A673 (cell line): ENCODE measurements around the gene NFIC. TPM values are rescaled to one million over a fixed set of nuclear protein-coding genes. Genes with fewer than 3 reads are reported as not detected.

Experiments
- BruUV-seq: library from RNA; stranded (reverse); fragments of 400-500 nt; replicated peaks from 2 replicates; lab custom pipeline; 2021; lab: Mats Ljungman, UMichigan
- CTCF ChIA-PET: fragments of 300-600 bp; sonication (Branson Sonifier 250); formaldehyde crosslinking; loops from one replicate; lab custom pipeline; 2022; ENCODE audit warnings: antibody characterized with exemption; lab: Charles Lee
- POLR2A ChIA-PET: fragments of 300-600 bp; sonication (Branson Sonifier 250); formaldehyde crosslinking; loops from one replicate; lab custom pipeline; 2022; ENCODE audit warnings: antibody characterized with exemption; ENCODE audit not compliant: low non-redundant PET; lab: Charles Lee
- DNase-seq: peaks from one replicate; pipeline ENCODE4 v3.0.0-alpha.2; 2015; ENCODE audit warnings: low spot score
- H3K27ac ChIP-seq: fragments of 200-600 bp; sonication (generic); 2 replicates; pipeline ENCODE4 v1.5.1; 2016; ENCODE audit warnings: mixed run types, low read depth, mild to moderate bottlenecking, mixed read lengths, antibody characterized with exemption, low read length; ENCODE audit not compliant: poor library complexity, severe bottlenecking
- H3K27me3 ChIP-seq: fragments of 200-600 bp; sonication (generic); replicated peaks from 2 replicates; pipeline ENCODE4 v1.6.1; 2017; ENCODE audit warnings: mixed run types, low read depth, mild to moderate bottlenecking, mixed read lengths, antibody characterized with exemption, low read length; ENCODE audit not compliant: insufficient read depth, poor library complexity
- H3K36me3 ChIP-seq: fragments of 200-600 bp; sonication (generic); 2 replicates; pipeline ENCODE4 v1.6.1; 2016; ENCODE audit warnings: mixed run types, mild to moderate bottlenecking, mixed read lengths, antibody characterized with exemption, low read length; ENCODE audit not compliant: insufficient read depth, poor library complexity, severe bottlenecking
- H3K4me1 ChIP-seq: fragments of 200-600 bp; sonication (generic); 2 replicates; pipeline ENCODE4 v1.6.1; 2017; ENCODE audit warnings: mixed run types, mild to moderate bottlenecking, mixed read lengths, antibody characterized with exemption, low read length; ENCODE audit not compliant: insufficient read depth, poor library complexity, severe bottlenecking
- H3K4me3 ChIP-seq: fragments of 200-600 bp; sonication (generic); 2 replicates; pipeline ENCODE4 v1.5.1; 2016; ENCODE audit warnings: low read depth, mixed run types, mild to moderate bottlenecking, mixed read lengths, low read length; ENCODE audit not compliant: poor library complexity, severe bottlenecking
- H3K9me3 ChIP-seq: fragments of 200-600 bp; sonication (generic); 2 replicates; pipeline ENCODE4 v1.6.1; 2016; ENCODE audit warnings: mixed run types, low read depth, mild to moderate bottlenecking, mixed read lengths, antibody characterized with exemption, low read length; ENCODE audit not compliant: poor library complexity, severe bottlenecking
- EZH2 ChIP-seq: fragments of 200-600 bp; sonication (generic); IDR thresholded peaks from 2 replicates; pipeline ENCODE4 v1.6.1; 2017; ENCODE audit warnings: borderline replicate concordance, low read depth, mild to moderate bottlenecking, mixed read lengths, antibody characterized with exemption, low read length; ENCODE audit not compliant: poor library complexity, severe bottlenecking
- intact Hi-C: fragments of 100-400 bp; cut with micrococcal nuclease; formaldehyde crosslinking; loops from one replicate; pipeline ENCODE4 v1.10.0; 2022; ENCODE audit not compliant: unreplicated experiment
- total RNA-seq: library from RNA; stranded (reverse); gene quantifications from 2 replicates; pipeline ENCODE4 v1.2.3, GENCODE V29; 2021
- TF ChIP-seq, protein P1 (sequence below): fragments of 300-800, 200-600 bp; sonication (generic); conservative IDR thresholded peaks from 2 replicates; pipeline ENCODE4 v1.5.1; 2017; ENCODE audit warnings: low read depth, mild to moderate bottlenecking, antibody characterized with exemption, low read length, moderate library complexity, mixed read lengths

The NFIC gene
- total RNA-seq, 1 experiment from 2014 or later: 112 TPM

DNA sequence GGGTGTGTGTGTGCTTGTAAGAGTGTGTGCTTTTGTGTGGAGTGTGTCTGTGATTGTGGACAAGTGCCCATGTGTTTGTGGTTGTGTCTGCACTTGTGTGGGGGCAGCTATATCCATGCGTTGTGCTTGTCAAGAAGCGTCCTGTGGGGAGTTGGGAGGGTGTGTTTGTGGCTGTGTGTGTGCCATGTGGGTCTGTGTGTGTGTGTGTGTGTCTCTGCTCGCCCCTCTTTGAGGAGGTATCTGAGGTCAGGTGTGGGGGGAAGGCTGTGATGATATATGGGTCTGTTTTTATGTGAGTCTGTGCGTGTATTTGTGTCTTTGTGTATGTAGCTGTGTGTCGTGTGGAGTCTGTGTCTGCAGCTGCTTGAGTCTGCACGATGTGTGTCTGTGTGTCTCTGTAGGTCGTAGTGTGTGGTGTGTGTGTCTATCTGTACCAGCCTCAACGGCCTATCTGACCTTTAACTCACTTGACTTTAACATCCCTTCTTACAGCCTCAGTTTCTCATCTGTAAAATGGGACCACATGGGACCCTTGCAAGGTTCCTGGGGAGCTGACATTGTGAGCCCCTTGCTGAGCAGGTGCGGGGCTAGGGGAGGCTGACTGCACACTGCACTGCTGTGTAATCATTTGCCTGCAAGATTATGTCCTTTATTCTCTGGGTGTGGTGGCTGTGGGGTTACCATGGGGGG is 4.0 kb upstream of the NFIC start:
- TF ChIP-seq, protein P1, sequence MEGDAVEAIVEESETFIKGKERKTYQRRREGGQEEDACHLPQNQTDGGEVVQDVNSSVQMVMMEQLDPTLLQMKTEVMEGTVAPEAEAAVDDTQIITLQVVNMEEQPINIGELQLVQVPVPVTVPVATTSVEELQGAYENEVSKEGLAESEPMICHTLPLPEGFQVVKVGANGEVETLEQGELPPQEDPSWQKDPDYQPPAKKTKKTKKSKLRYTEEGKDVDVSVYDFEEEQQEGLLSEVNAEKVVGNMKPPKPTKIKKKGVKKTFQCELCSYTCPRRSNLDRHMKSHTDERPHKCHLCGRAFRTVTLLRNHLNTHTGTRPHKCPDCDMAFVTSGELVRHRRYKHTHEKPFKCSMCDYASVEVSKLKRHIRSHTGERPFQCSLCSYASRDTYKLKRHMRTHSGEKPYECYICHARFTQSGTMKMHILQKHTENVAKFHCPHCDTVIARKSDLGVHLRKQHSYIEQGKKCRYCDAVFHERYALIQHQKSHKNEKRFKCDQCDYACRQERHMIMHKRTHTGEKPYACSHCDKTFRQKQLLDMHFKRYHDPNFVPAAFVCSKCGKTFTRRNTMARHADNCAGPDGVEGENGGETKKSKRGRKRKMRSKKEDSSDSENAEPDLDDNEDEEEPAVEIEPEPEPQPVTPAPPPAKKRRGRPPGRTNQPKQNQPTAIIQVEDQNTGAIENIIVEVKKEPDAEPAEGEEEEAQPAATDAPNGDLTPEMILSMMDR: no peak
- no peak for TF ChIP-seq EZH2
- Histone ChIP-seq H3K27ac (no peak overlapping the region), H3K27me3 (no peaks in the 10 kb centered on the region), H3K4me3 (no peak overlapping the region), H3K36me3 (no peaks in the 10 kb centered on the region), H3K4me1 (peaks cover 36% of the 10 kb centered on the region), H3K9me3 (no peaks in the 10 kb centered on the region)
- ChIA-PET CTCF (no interaction called here), POLR2A (no interaction called here)
- intact Hi-C loops: no loop called here
- TSS peak; percentile 29 for BruUV-seq
- DNase-seq: no peak

DNA sequence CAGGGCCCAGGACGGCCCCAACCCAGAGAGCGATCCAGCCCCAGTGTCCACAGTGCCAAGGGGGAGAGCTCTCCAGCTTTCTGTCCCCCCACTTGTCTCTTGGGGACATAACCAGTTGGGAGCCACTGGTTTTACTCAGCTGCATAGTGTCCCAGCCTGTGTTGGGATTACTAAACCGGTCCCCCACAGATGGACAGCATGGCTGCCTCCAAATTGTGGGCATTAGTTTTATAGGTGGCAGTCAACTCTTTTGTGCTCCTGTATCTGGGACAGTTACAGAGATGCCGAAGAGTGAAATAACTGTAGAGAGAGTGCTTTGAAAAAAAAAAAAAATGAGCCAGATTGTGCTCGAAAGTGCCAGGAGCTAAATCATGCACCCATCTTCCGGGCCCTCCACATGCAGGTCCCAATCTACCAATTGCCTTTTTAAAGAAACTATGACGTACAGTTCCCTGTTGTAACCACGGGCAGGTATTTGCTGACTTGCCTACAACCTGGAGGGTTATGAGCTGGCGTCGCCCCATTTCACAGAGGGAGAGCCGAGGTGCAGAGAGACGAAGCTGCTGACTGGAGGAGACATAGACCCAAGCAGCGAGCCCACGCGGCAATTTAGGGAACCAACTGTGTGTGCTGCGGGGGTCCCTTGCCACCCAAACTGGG is 2.4 kb upstream of the NFIC start:
- no peaks in the 10 kb centered on the region for H3K36me3 ChIP-seq
- no peak for DNase-seq
- BruUV-seq: no TSS peak
- TF ChIP-seq, protein P1: no peak
- TF ChIP-seq EZH2: no peak
- H3K4me3 ChIP-seq: no peak overlapping the region
- peaks cover 39% of the 10 kb centered on the region for H3K4me1 ChIP-seq
- peak overlapping the region; percentile 40 for H3K27ac ChIP-seq
- intact Hi-C loops: no loop called here
- CTCF ChIA-PET: no interaction called here
- no peaks in the 10 kb centered on the region for H3K27me3 ChIP-seq
- no peaks in the 10 kb centered on the region for H3K9me3 ChIP-seq
- POLR2A ChIA-PET: no interaction called here

DNA sequence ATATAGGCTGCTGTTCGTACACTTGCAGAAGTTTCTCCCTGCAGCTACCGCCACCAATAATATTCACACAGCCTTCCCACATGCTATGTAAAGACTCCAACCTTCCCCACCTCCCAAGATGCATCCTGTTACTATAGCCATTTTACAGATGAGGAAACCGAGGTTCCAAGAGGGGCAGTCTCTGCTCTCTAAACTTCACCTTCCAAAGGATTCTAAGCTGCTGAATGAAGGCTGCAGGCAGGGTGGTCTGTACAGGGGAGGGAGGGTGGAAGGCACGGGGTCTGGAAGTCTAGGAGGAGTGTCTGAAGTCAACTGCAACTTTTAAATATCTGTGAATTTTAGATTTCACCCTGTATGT is 1.9 kb upstream of the NFIC start:
- H3K4me1 ChIP-seq: peaks cover 44% of the 10 kb centered on the region
- intact Hi-C loops: no loop called here
- H3K4me3 ChIP-seq: no peak overlapping the region
- ChIA-PET CTCF (no interaction called here), POLR2A (no interaction called here)
- H3K27ac ChIP-seq: no peak overlapping the region
- no peaks in the 10 kb centered on the region for H3K9me3 ChIP-seq
- no peaks in the 10 kb centered on the region for H3K36me3 ChIP-seq
- DNase-seq: no peak
- BruUV-seq: no TSS peak
- TF ChIP-seq, protein P1: no peak
- TF ChIP-seq EZH2: no peak
- H3K27me3 ChIP-seq: no peaks in the 10 kb centered on the region
